Hematopoietic multipotent progenitor cell (in vitro differentiated cells): ENCODE results near the gene SMG6. TPM values are rescaled to one million over a fixed set of nuclear protein-coding genes. Genes with fewer than 3 reads are reported as not detected.

Source experiments
- DNase-seq, 3 donors: peaks; one replicate each; pipeline ENCODE4 v3.0.0-alpha.2; 2011 to 2015; ENCODE audit warnings: low read depth in 2 of 3, low spot score in 2 of 3
- total RNA-seq: library from RNA; depleted of rRNA; stranded (reverse); fragments of >200 nt; gene quantifications from one replicate; pipeline ENCODE4 v1.2.3, GENCODE V29; 2012

SMG6 gene
- total RNA-seq, 1 donor = 27.5 TPM

- no peak for DNase-seq
Observed at GRCh38 chr17:2120586-2121335, 182.8 kb downstream of the SMG6 start.

GRCh38 chr17:2113279-2113622 is 190.3 kb downstream of the SMG6 start:
- no peak for DNase-seq

GRCh38 chr17:2111691-2112090 is 191.9 kb downstream of the SMG6 start:
- no peak for DNase-seq

GRCh38 chr17:2110436-2110835 is 193.1 kb downstream of the SMG6 start:
- DNase-seq = no peak

GRCh38 chr17:2108170-2108569 is 195.4 kb downstream of the SMG6 start:
- no peak for DNase-seq

- DNase-seq = no peak
Observed at GRCh38 chr17:2107506-2107905, 196.1 kb downstream of the SMG6 start.

GRCh38 chr17:2107050-2107449 is 196.5 kb downstream of the SMG6 start:
- no peak for DNase-seq

GRCh38 chr17:2106308-2106955 is 197.2 kb downstream of the SMG6 start:
- no peak for DNase-seq

GRCh38 chr17:2105663-2106062 is 197.9 kb downstream of the SMG6 start:
- DNase-seq = no peak

GRCh38 chr17:2102931-2103809 is 200.4 kb downstream of the SMG6 start:
- DNase-seq = no peak

- peak; percentile 22 to 98 (median 93) for DNase-seq
Observed at GRCh38 chr17:2101448-2102257, 201.9 kb downstream of the SMG6 start.

GRCh38 chr17:2095536-2095910 is 208.1 kb downstream of the SMG6 start:
- no peak for DNase-seq

GRCh38 chr17:2094891-2095535 is 208.6 kb downstream of the SMG6 start:
- peak in 1 of 3 donors; percentile 43 for DNase-seq

- no peak for DNase-seq
Observed at GRCh38 chr17:2093349-2093748, 210.2 kb downstream of the SMG6 start.

GRCh38 chr17:2092253-2092652 is 211.3 kb downstream of the SMG6 start:
- DNase-seq = no peak

- no peak for DNase-seq
Observed at GRCh38 chr17:2090804-2091534, 212.6 kb downstream of the SMG6 start.

GRCh38 chr17:2090210-2090641 is 213.4 kb downstream of the SMG6 start:
- peak in 1 of 3 donors; percentile 25 for DNase-seq

GRCh38 chr17:2089021-2089422 is 214.6 kb downstream of the SMG6 start:
- no peak for DNase-seq

GRCh38 chr17:2087597-2088211 is 215.9 kb downstream of the SMG6 start:
- DNase-seq = peak in 2 of 3 donors; percentile 91 to 95
